IMR-90 (cell line): ENCODE results near the gene DEFB124. TPM values are rescaled to one million over a fixed set of nuclear protein-coding genes. Genes with fewer than 3 reads are reported as not detected.

ENCODE experiments used
- ATAC-seq: fragments of 200-7000 bp; cut with Tn5 transposase; 2 replicates; pipeline ENCODE4 v1.9.1; 2020; ENCODE audit warnings: low read depth, mild to moderate bottlenecking, moderate library complexity
- BruUV-seq: library from RNA; stranded (reverse); fragments of 400-500 nt; replicated peaks from 2 replicates; lab custom pipeline; 2021; lab: Mats Ljungman, UMichigan
- CTCF ChIA-PET: fragments of 300-600 bp; formaldehyde crosslinking; extraction: SDS; loops from one replicate; lab custom pipeline; 2021; ENCODE audit warnings: antibody characterized with exemption; lab: Yijun Ruan, JAX
- POLR2A ChIA-PET: fragments of 300-600 bp; sonication (Branson Sonifier 250); formaldehyde crosslinking; loops from one replicate; lab custom pipeline; 2022; ENCODE audit warnings: antibody characterized with exemption; ENCODE audit not compliant: unreplicated experiment; lab: Charles Lee
- DNase-seq: peaks from one replicate; pipeline ENCODE4 v3.0.0; 2013
- H2AFZ ChIP-seq: replicated peaks from 2 replicates; pipeline ENCODE3; 2013; ENCODE audit warnings: low read length, mild to moderate bottlenecking; ENCODE audit not compliant: poor library complexity
- H2AK5ac ChIP-seq: 2 replicates; pipeline ENCODE4 v1.6.1; 2013; ENCODE audit warnings: low read depth, low read length, inconsistent platforms
- H2AK9ac ChIP-seq: replicated peaks from 2 replicates; pipeline ENCODE3; 2013; ENCODE audit warnings: mild to moderate bottlenecking, low read depth, low read length, moderate library complexity; ENCODE audit not compliant: poor library complexity
- H2BK120ac ChIP-seq: 2 replicates; pipeline ENCODE4 v1.6.1; 2013; ENCODE audit warnings: low read depth, low read length, inconsistent platforms
- H2BK15ac ChIP-seq: 3 replicates; pipeline ENCODE4 v1.6.1; 2013; ENCODE audit warnings: low read depth, low read length, inconsistent platforms
- H2BK20ac ChIP-seq: 2 replicates; pipeline ENCODE4 v1.6.1; 2013; ENCODE audit warnings: low read depth, mild to moderate bottlenecking, inconsistent platforms, low read length, moderate library complexity
- H2BK5ac ChIP-seq: 2 replicates; pipeline ENCODE4 v1.6.1; 2013; ENCODE audit warnings: mild to moderate bottlenecking, low read depth, low read length, inconsistent platforms; ENCODE audit not compliant: poor library complexity, severe bottlenecking
- H3K14ac ChIP-seq: replicated peaks from 2 replicates; pipeline ENCODE4 v1.6.1; 2013; ENCODE audit warnings: low read depth, low read length, inconsistent platforms
- H3K18ac ChIP-seq: 2 replicates; pipeline ENCODE4 v1.6.1; 2013; ENCODE audit warnings: low read depth, low read length, control low read depth
- H3K23ac ChIP-seq: 2 replicates; pipeline ENCODE4 v1.6.1; 2013; ENCODE audit warnings: low read depth, low read length, inconsistent platforms
- H3K27ac ChIP-seq: 2 replicates; pipeline ENCODE4 v1.5.1; 2013; ENCODE audit warnings: mild to moderate bottlenecking, control low read depth, low read length; ENCODE audit not compliant: insufficient read depth
- H3K27me3 ChIP-seq: 2 replicates; pipeline ENCODE4 v1.6.1; 2013; ENCODE audit warnings: low read length; ENCODE audit not compliant: control insufficient read depth, insufficient read depth
- H3K36me3 ChIP-seq: 2 replicates; pipeline ENCODE4 v1.6.1; 2013; ENCODE audit warnings: low read length, mixed read lengths; ENCODE audit not compliant: control insufficient read depth, insufficient read depth
- H3K4ac ChIP-seq: 2 replicates; pipeline ENCODE4 v1.6.1; 2013; ENCODE audit warnings: low read depth, low read length, inconsistent platforms
- H3K4me1 ChIP-seq: 2 replicates; pipeline ENCODE4 v1.6.1; 2013; ENCODE audit warnings: low read length, mixed read lengths; ENCODE audit not compliant: control insufficient read depth, insufficient read depth
- H3K4me2 ChIP-seq: 2 replicates; pipeline ENCODE4 v1.6.1; 2013; ENCODE audit warnings: low read depth, mild to moderate bottlenecking, control low read depth, low read length, moderate library complexity
- H3K4me3 ChIP-seq: 2 replicates; pipeline ENCODE4 v1.5.1; 2013; ENCODE audit warnings: low read depth, mild to moderate bottlenecking, control low read depth, low read length, moderate library complexity; ENCODE audit not compliant: insufficient read depth
- H3K56ac ChIP-seq: 2 replicates; pipeline ENCODE4 v1.6.1; 2013; ENCODE audit warnings: low read length, inconsistent platforms; ENCODE audit not compliant: insufficient read depth; ENCODE audit errors: extremely low read depth
- H3K79me1 ChIP-seq, 2 experiments: 2 replicates each; pipeline ENCODE4 v1.6.1; 2013; ENCODE audit warnings: low read length in 2 of 2, inconsistent platforms in 1 of 2, low read depth in 1 of 2
- H3K9ac ChIP-seq: 2 replicates; pipeline ENCODE4 v1.6.1; 2013; ENCODE audit warnings: low read depth, low read length, control low read depth
- H3K9me1 ChIP-seq: 2 replicates; pipeline ENCODE4 v1.6.1; 2013; ENCODE audit warnings: low read length, inconsistent platforms; ENCODE audit not compliant: insufficient read depth
- H3K9me3 ChIP-seq: 2 replicates; pipeline ENCODE4 v1.6.1; 2013; ENCODE audit warnings: low read length; ENCODE audit not compliant: control insufficient read depth, insufficient read depth
- H4K20me1 ChIP-seq: 2 replicates; pipeline ENCODE4 v1.6.1; 2013; ENCODE audit warnings: low read length, inconsistent platforms; ENCODE audit not compliant: insufficient read depth
- H4K5ac ChIP-seq: 2 replicates; pipeline ENCODE4 v1.6.1; 2013; ENCODE audit warnings: mild to moderate bottlenecking, low read depth, low read length, control low read depth
- H4K8ac ChIP-seq, 2 experiments: 2 replicates each; pipeline ENCODE4 v1.6.1; 2013; ENCODE audit warnings: low read depth in 2 of 2, low read length in 2 of 2, control low read depth in 1 of 2, inconsistent platforms in 1 of 2
- H4K91ac ChIP-seq: 2 replicates; pipeline ENCODE4 v1.6.1; 2013; ENCODE audit warnings: low read depth, low read length, inconsistent platforms; ENCODE audit not compliant: insufficient read depth
- CTCF ChIP-seq: conservative IDR thresholded peaks from 2 replicates; pipeline ENCODE4 v1.5.1; 2012; ENCODE audit warnings: mild to moderate bottlenecking, low read depth, low read length, improper control_type of control experiment
- MXI1 ChIP-seq: IDR thresholded peaks from 2 replicates; pipeline ENCODE4 v1.6.1; 2012; ENCODE audit warnings: low read depth, mild to moderate bottlenecking, low read length, moderate library complexity, borderline replicate concordance
- RAD21 ChIP-seq: IDR thresholded peaks from 2 replicates; pipeline ENCODE4 v1.6.1; 2012; ENCODE audit warnings: low read length, improper control_type of control experiment
- WGBS, 2 experiments: methylation state at CpG; one replicate each; pipeline versions ENCODE4 v1.1.5 to v1.1.7; 2013; ENCODE audit warnings: missing lambda C conversion rate in 2 of 2; ENCODE audit not compliant: insufficient read length in 1 of 2; ENCODE audit errors: extremely low coverage in 2 of 2; 5-methylcytosine and 5-hydroxymethylcytosine counted together
- dilution Hi-C: fragments of 300-500 bp; cut with HindIII; formaldehyde crosslinking; loops from one replicate; pipeline ENCODE4 v1.14.3; 2018; ENCODE audit warnings: low sequenced_read_pairs; ENCODE audit not compliant: unreplicated experiment
- in situ Hi-C: fragments of 300-500 bp; cut with MboI; formaldehyde crosslinking; loops from 3 replicates; pipeline ENCODE4 v1.14.3; 2019; ENCODE audit warnings: low sequenced_read_pairs, inconsistent platforms, mixed read lengths
- intact Hi-C: fragments of 100-400 bp; cut with micrococcal nuclease; formaldehyde crosslinking; loops from 2 replicates; pipeline ENCODE4 v1.10.0; 2022
- polyA plus RNA-seq, 3 experiments: library from polyadenylated mRNA; depleted of rRNA; stranded (reverse); fragments of >200 nt; gene quantifications; 2 replicates each; pipeline ENCODE4 v1.2.3, GENCODE V29; 2012; ENCODE audit warnings: low replicate concordance in 1 of 3
- total RNA-seq: library from RNA; depleted of rRNA; stranded (reverse); fragments of >200 nt; gene quantifications from 2 replicates; pipeline ENCODE4 v1.2.3, GENCODE V29; 2012

The DEFB124 gene
- total and polyA plus RNA-seq, 2 of the 4 experiments (the other 2 are of a cell fraction) = not detected

- H3K14ac ChIP-seq = no peak overlapping the region
- peaks cover 3% of the 10 kb centered on the region; the same call in 1 of the 2 replicates for H3K9me3 ChIP-seq
- no peak overlapping the region for H3K9ac ChIP-seq
- no peak overlapping the region for H2BK20ac ChIP-seq
- H4K91ac ChIP-seq = no peak overlapping the region
- H3K4me1 ChIP-seq = no peaks in the 10 kb centered on the region
- no peak overlapping the region for H3K4me2 ChIP-seq
- dilution Hi-C loops = no loop called here
- no peak overlapping the region for H2BK5ac ChIP-seq
- H3K56ac ChIP-seq = no peak overlapping the region
- ATAC-seq = no peak
- H3K4me3 ChIP-seq = no peak overlapping the region
- H2AK9ac ChIP-seq = no peak overlapping the region
- WGBS, 2 experiments = no CpG with 5 or more reads among the region's 1 CpG
- no peak overlapping the region for H2BK120ac ChIP-seq
- no peaks in the 10 kb centered on the region for H3K9me1 ChIP-seq
- H3K27ac ChIP-seq = no peak overlapping the region
- no peak overlapping the region for H2AFZ ChIP-seq
- intact Hi-C loops = no loop called here
- no peak overlapping the region for H3K23ac ChIP-seq
- no peaks in the 10 kb centered on the region for H3K79me1 ChIP-seq
- TF ChIP-seq MXI1 (no peak), RAD21 (no peak), CTCF (no peak)
- no peak overlapping the region for H3K18ac ChIP-seq
- ChIA-PET CTCF (interaction anchor here (1.0 kb wide), 1 partner anchor 45 kb away, joined by 5 read pairs; no protein-coding TSS in a partner anchor), POLR2A (no interaction called here)
- H2AK5ac ChIP-seq = no peak overlapping the region
- no peak overlapping the region for H4K5ac ChIP-seq
- H3K4ac ChIP-seq = no peak overlapping the region
- BruUV-seq = no TSS peak
- no peaks in the 10 kb centered on the region for H4K20me1 ChIP-seq
- no peaks in the 10 kb centered on the region for H3K27me3 ChIP-seq
- no peaks in the 10 kb centered on the region for H3K36me3 ChIP-seq
- no peak for DNase-seq
- in situ Hi-C loops = no loop called here
- H2BK15ac ChIP-seq = no peak overlapping the region
- no peak overlapping the region for H4K8ac ChIP-seq
Measured at GRCh38 chr20:31505903-31506302, 31.0 kb upstream of the DEFB124 start.
